Thoracic aorta (tissue), 2 donors: ENCODE results near the gene OSGIN1. TPM values are rescaled to one million over a fixed set of nuclear protein-coding genes. Genes with fewer than 3 reads are reported as not detected.

Source experiments
- ATAC-seq: fragments of 150-250 bp; one replicate; pipeline ENCODE4 v1.8.0; 2017; ENCODE audit warnings: low read depth; ENCODE audit not compliant: insufficient number of reproducible peaks, low FRiP score
- DNase-seq: peaks from one replicate; pipeline ENCODE4 v3.0.0-alpha.2; 2020; ENCODE audit warnings: low spot score
- H3K27ac ChIP-seq, 2 donors: fragments of 200-600 bp; sonication (generic); 1 replicate in 1 of 2; 2 replicates in 1 of 2; pipeline ENCODE4 v1.5.1; 2016; ENCODE audit warnings: mild to moderate bottlenecking in 2 of 2, moderate library complexity in 2 of 2
- H3K27me3 ChIP-seq: fragments of 200-600 bp; sonication (generic); replicated peaks from 2 replicates; pipeline ENCODE4 v1.6.0; 2016; ENCODE audit warnings: mild to moderate bottlenecking; ENCODE audit not compliant: insufficient read depth
- H3K36me3 ChIP-seq: fragments of 200-600 bp; sonication (generic); one replicate; pipeline ENCODE4 v1.5.1; 2016
- H3K4me1 ChIP-seq, 2 donors: fragments of 200-600 bp; sonication (generic); 1 replicate in 1 of 2; 2 replicates in 1 of 2; pipeline versions ENCODE4 v1.5.1 to v1.6.0; 2016; ENCODE audit warnings: low read depth in 2 of 2, mild to moderate bottlenecking in 1 of 2; ENCODE audit not compliant: control insufficient read depth in 1 of 2
- H3K4me3 ChIP-seq: fragments of 200-600 bp; sonication (generic); 2 replicates; pipeline ENCODE4 v1.5.1; 2016; ENCODE audit warnings: mild to moderate bottlenecking
- H3K9me3 ChIP-seq: fragments of 200-600 bp; sonication (generic); 2 replicates; pipeline ENCODE4 v1.5.1; 2016
- total RNA-seq, 2 donors: library from RNA; depleted of rRNA; stranded (reverse); fragments of >200 nt; gene quantifications; one replicate each; pipeline versions ENCODE4 v1.1.0 to v1.2.3, GENCODE V29; 2016
- TF ChIP-seq, protein P1 (sequence below): fragments of 200-600 bp; sonication (generic); IDR thresholded peaks from one replicate; pipeline ENCODE4 v1.5.1; 2019; ENCODE audit warnings: antibody characterized with exemption

The OSGIN1 gene
- total RNA-seq, 2 donors from 2014 or later: 3.7 to 16.2 TPM

DNA sequence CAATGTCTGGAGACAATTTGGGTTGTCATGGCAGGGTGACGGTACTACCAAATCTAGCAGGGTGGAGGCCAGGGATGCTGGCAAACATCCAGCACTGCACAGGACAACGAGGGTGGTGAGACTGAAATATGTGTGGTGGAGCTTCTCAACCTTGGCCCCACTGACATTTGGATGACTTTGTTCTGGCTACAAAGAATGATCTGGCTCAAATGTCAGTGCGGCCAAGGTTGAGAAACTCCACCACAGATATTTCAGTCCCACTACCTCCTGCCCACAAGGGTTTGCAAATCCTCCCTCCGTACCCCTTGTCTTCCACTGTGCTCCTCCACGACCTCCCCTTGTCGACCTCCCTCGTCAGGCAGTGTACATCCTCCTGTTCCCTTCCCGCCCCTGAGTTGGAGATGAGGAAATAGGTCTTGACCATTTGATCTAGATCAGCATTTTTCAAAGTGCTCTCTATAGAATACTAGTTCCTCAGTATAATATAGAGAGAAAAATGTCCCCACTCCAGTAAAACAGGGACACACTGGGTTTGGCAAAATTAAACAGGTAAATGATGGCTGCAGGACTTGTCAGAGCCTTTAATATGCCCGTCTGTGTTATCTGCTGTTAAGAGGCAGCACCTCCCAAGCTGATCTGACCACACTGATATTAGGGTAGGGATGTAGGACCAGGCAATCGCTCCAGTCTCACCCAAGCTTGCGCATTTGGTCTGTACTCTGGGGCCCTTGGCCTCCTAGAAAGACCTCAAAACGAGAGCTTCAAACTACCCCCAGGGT lies 6.8 kb downstream of the OSGIN1 start:
- Histone ChIP-seq H3K36me3 (peaks cover 43% of the 10 kb centered on the region), H3K4me1 (peaks cover 5 to 16% of the 10 kb centered on the region in 2 donors), H3K27ac (no peak overlapping the region), H3K9me3 (no peaks in the 10 kb centered on the region), H3K4me3 (no peak overlapping the region), H3K27me3 (no peaks in the 10 kb centered on the region)
- DNase-seq (no peak), ATAC-seq (no peak)
- TF ChIP-seq, protein P1, sequence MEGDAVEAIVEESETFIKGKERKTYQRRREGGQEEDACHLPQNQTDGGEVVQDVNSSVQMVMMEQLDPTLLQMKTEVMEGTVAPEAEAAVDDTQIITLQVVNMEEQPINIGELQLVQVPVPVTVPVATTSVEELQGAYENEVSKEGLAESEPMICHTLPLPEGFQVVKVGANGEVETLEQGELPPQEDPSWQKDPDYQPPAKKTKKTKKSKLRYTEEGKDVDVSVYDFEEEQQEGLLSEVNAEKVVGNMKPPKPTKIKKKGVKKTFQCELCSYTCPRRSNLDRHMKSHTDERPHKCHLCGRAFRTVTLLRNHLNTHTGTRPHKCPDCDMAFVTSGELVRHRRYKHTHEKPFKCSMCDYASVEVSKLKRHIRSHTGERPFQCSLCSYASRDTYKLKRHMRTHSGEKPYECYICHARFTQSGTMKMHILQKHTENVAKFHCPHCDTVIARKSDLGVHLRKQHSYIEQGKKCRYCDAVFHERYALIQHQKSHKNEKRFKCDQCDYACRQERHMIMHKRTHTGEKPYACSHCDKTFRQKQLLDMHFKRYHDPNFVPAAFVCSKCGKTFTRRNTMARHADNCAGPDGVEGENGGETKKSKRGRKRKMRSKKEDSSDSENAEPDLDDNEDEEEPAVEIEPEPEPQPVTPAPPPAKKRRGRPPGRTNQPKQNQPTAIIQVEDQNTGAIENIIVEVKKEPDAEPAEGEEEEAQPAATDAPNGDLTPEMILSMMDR: no peak

DNA sequence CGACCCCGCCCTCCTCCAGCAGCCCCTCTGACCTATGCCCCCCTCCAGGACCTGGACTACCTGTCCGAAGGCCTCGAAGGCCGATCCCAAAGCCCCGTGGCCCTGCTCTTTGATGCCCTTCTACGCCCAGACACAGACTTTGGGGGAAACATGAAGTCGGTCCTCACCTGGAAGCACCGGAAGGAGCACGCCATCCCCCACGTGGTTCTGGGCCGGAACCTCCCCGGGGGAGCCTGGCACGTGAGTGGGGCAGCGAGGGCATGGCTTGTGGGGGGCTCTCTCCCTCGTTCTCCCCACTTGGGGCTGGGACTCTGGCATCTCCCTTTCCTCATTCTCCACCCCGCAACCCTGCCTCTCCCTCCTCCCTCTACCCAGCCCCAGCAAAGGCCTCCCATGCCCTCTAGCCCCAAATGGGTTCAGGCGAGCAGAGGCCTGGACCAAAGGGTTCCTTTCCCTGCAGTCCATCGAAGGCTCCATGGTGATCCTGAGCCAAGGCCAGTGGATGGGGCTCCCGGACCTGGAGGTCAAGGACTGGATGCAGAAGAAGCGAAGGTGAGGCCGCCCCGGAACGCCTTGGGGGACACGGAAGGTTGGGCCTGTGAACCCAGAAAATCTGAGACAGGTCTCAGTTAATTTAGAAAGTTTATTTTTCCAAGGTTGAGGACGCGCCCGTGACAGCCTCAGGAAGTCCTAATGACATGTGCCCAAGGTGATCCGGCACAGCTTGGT lies 7.6 kb downstream of the OSGIN1 start:
- Histone ChIP-seq H3K9me3 (no peaks in the 10 kb centered on the region), H3K27me3 (no peaks in the 10 kb centered on the region), H3K27ac (no peak overlapping the region), H3K36me3 (peaks cover 43% of the 10 kb centered on the region), H3K4me1 (peaks cover 0 to 7% of the 10 kb centered on the region in 2 donors), H3K4me3 (no peak overlapping the region)
- TF ChIP-seq, protein P1: no peak
- no peak for DNase-seq
- no peak for ATAC-seq

DNA sequence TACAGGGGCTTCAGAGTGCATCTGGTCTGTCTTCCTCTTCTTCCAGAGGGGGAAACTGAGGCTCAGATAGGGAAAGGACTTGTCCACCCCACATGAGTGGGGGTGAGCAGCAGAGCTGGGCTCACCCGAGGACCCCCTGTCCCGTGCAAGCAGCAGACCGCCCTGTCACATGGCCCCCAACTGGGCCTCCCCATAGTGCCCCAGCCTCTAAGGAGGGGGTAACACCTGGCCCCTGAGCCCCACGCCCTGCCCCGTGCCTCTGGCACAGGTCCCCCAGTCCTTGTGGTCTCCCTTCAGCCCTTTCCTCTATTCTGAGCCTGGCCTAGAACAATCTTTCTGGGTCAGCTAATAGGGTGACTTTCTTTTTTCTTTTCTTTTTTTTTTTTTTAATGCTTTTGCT lies 8.6 kb downstream of the OSGIN1 start:
- H3K27ac ChIP-seq: no peak overlapping the region
- no peak for DNase-seq
- H3K36me3 ChIP-seq: peaks cover 48% of the 10 kb centered on the region
- H3K27me3 ChIP-seq: no peaks in the 10 kb centered on the region
- peaks cover 0 to 1% of the 10 kb centered on the region in 2 donors for H3K4me1 ChIP-seq
- no peak overlapping the region for H3K4me3 ChIP-seq
- TF ChIP-seq, protein P1: no peak
- no peak for ATAC-seq
- no peaks in the 10 kb centered on the region for H3K9me3 ChIP-seq

DNA sequence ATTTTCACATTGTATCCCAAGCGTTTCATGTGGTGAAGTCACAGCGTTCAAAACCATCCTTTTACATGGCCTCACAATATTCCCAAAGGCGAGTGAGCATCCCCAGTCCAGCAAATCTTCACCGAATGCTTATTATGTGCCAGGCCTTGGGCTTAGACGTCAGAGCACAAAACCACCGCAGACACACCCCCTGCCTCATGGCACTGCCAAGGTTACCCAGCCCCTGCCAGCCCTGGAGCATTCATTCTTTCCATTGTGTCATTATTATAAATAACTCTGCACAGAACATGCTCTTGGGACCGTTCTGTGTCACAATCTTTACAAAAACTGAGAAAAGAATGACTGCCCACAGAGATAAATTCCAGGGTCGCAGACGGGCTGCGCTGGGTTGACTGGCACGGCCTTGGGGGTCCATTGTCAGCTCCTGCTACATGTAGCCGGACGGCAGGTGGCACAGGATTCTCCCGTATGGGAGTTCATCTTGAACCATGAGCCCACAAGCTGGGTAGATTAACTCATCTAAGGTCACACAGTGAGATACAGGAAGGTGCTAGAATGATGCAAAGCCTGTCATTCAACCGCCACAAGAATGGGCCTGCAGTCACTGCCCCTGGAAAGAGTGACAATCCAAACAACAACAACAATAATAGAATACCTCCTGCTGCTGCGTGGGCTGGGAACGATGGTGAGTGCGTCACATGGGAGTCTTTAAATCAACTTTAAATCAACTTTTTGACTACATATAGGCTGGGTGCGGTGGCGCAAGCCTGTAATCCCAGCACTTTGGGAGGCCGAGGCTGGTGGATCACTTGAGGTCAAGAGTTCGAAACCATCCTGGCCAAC lies 10.5 kb downstream of the OSGIN1 start:
- no peak for DNase-seq
- TF ChIP-seq, protein P1: no peak
- H3K4me3 ChIP-seq: no peak overlapping the region
- H3K9me3 ChIP-seq: no peaks in the 10 kb centered on the region
- ATAC-seq: peak; percentile 33
- no peaks in the 10 kb centered on the region for H3K27me3 ChIP-seq
- peaks cover 0 to 4% of the 10 kb centered on the region in 2 donors for H3K4me1 ChIP-seq
- H3K27ac ChIP-seq: peak overlapping the region; percentile 18 to 69
- peaks cover 44% of the 10 kb centered on the region for H3K36me3 ChIP-seq
